NOMO-1 (cell line): Measurements from ENCODE around the gene RBM20.
A peak's percentile ranks its signal among the peaks of the same experiment; 100 is the strongest.
"Not testable (repeated sequence)": the region's sequence is repeated elsewhere in the genome, so short reads cannot be mapped to it uniquely, and the experiment has no call there.

ENCODE experiments used
- DNase-seq, 2 experiments: peaks; one replicate each; lab custom pipeline; 2025; ENCODE audit not compliant: unreplicated experiment in 2 of 2; lab: John Stamatoyannopoulos, UW

Gene RBM20

GRCh38 chr10:110647136-110647430 is 2.9 kb downstream of the RBM20 start:
- no peak for DNase-seq

- DNase-seq, result no peak
Observed at GRCh38 chr10:110648692-110649346, 4.7 kb downstream of the RBM20 start.

- peak in 1 of 2 experiments; percentile 25 for DNase-seq
Observed at GRCh38 chr10:110649347-110650264, 5.5 kb downstream of the RBM20 start.

- no peak for DNase-seq
Observed at GRCh38 chr10:110650265-110650668, 6.1 kb downstream of the RBM20 start.

- DNase-seq, result no peak
Observed at GRCh38 chr10:110651044-110651958, 7.2 kb downstream of the RBM20 start.

GRCh38 chr10:110652475-110653118 is 8.5 kb downstream of the RBM20 start:
- no peak for DNase-seq

GRCh38 chr10:110655320-110655719 is 11.2 kb downstream of the RBM20 start:
- no peak for DNase-seq

GRCh38 chr10:110656612-110657011 is 12.5 kb downstream of the RBM20 start:
- no peak for DNase-seq

- DNase-seq, result no peak
Observed at GRCh38 chr10:110657973-110658691, 14.0 kb downstream of the RBM20 start.

GRCh38 chr10:110659558-110659957 is 15.4 kb downstream of the RBM20 start:
- DNase-seq, result no peak

- DNase-seq, result not testable (repeated sequence)
Observed at GRCh38 chr10:110660289-110660688, 16.2 kb downstream of the RBM20 start.

- no peak for DNase-seq
Observed at GRCh38 chr10:110661292-110661691, 17.2 kb downstream of the RBM20 start.

- DNase-seq, result no peak
Observed at GRCh38 chr10:110664483-110665420, 20.6 kb downstream of the RBM20 start.

GRCh38 chr10:110666259-110666658 is 22.1 kb downstream of the RBM20 start:
- not testable (repeated sequence) for DNase-seq

- DNase-seq, result no peak
Observed at GRCh38 chr10:110666673-110667072, 22.5 kb downstream of the RBM20 start.

- DNase-seq, result no peak
Observed at GRCh38 chr10:110667620-110668343, 23.6 kb downstream of the RBM20 start.

GRCh38 chr10:110668443-110668842 is 24.3 kb downstream of the RBM20 start:
- DNase-seq, result no peak

GRCh38 chr10:110670335-110670734 is 26.2 kb downstream of the RBM20 start:
- DNase-seq, result no peak
